GM11168 (cell line): ENCODE data around the gene CNIH2.
"Not testable (repeated sequence)": the region's sequence is repeated elsewhere in the genome, so short reads cannot be mapped to it uniquely, and the experiment has no call there.

Source experiments
- in situ Hi-C: fragments of 300-500 bp; cut with MboI; formaldehyde crosslinking; loops from one replicate; pipeline ENCODE4 v1.12.0; 2022; ENCODE audit warnings: low sequenced_read_pairs; ENCODE audit not compliant: unreplicated experiment

CNIH2 gene

DNA sequence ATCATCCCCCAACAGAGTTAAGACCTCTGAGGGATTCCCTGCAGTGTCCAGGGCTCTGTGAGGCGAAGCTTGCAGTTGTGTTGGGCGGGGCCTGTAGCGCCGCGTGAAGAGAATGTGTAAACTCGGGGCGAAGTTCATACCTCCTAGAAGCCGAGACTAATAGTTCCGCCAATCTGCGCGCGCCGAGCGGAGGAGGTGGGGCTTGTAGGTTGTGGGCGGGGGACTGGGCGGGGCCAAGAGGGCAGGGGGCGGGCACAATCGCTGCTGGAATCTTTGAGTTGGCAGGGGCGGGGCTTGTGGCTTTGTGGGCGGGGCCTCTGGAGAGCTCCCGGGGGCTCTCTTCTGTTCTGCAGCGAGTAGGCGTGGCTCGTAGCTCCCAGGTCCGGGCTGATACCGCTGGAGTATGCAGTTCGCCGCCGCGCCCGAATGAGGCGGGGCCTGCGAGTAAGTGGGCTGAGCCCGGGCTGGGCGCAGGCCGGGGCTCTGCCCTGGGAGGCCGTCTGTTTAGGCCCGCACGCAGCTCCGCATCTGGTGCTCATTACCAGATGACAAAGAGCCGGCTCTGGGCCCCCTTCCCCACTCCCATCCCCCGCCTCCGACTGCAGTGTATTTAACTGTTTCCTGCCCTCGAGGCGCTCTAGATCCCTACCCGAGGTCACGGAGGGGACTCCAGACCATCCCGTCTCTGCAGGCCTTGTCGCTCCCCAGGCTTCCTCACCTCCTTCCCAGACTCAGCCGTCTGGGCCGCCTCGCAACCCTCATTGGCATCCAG lies 34.8 kb downstream of the CNIH2 start:
- in situ Hi-C loops, result no loop called here

DNA sequence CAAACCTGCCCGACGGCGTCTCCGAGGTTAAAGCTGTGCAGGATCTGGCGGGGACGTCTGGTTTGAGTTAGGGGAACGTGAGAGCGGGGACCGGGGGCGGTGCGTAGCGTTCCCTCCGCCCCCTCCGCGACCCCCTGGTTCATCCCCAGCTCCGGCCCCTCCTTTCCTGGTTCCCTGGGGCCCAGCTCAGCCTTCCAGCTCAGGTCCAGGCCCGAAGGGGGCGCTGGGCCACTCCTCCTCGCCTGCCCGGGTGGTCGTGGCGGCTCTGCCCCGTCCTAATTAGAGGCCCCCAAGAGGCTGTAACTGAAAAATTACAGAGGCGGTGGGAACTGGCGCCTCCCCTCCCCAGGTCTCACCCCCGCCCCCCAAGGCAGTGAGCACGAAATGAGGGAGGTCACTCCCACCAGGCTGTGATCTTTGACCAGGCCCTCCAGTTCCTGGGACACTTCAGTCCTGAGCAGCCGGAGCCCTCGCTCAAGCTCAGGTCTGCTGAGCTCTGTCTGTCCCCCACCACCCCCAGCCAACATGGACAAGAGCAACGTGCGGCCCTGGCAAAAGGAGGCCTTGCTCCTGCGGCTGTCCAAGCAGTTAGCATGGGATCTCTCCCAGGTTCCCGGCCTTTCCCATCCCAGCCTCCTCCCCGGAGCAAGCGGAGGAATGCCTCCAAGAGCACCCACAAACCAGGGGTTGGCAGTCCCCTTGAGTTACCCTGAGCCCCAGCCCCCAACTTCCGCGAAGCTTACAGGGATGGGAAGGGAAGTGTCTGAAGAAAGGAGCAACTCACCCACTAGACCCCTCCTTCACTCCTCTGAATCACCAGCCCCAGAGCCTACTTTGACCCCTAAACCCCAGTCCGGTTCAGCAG lies 35.6 kb downstream of the CNIH2 start:
- in situ Hi-C loops, result no loop called here

DNA sequence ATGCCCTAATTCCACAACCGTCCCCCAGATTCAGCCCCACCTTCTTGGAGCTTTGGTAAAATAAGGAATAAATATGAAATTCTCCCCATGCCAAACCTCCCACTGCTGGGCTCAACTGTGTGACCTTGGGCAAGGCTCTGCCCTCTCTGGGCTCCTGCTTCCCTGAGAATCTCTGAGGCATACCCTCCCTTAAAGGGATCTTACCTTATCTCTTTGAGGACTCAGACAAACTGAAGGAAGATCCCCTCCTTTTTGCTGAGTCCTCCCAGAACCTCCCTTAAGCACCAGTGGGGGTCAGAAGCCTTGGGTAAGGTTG lies 36.2 kb downstream of the CNIH2 start:
- in situ Hi-C loops, result no loop called here

DNA sequence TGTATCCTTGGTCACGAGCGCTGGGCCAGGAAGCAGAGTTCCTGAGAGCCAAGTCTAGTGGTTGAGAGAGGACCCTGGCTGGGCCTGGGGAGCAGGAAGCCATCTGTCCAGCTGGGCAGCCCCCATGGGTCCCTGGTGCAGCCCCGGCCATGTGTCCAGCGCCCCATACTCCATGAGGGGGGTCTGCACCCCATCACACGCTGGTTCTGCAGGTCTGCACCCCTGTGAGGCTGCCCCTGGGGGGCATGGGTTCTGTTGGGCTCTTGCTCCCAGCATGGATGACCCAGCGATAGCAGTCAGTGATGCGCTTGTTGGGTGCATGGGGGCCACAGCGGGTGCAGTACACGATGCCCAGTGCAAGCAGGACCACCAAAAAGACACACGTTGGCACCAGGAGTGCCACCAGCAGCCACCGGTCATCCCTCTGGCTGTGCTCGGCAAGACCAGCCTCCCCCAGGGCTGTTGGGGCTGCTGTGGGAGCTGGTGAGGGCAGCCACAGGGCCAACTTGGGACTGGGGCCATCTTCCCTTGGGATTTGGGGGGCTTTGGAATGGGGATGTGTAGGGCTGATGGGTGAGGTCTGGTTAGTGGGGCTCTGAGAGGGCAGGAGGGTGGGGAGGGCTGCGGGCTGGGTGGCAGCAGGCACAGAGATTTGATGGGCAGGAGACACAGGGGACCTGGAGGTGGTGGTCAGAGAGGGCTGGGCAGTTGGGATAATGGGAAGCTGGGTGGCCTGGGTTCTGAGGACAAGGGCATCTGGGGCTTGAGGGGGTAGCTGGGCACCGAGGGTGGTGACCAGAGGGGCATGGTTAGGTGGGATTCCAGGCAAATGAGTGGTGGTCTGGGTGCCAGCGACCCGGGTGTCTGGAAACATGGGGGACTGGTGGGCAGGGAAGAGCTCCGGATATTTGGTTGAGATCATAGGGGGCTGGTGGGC lies 36.9 kb downstream of the CNIH2 start:
- in situ Hi-C loops, result no loop called here

DNA sequence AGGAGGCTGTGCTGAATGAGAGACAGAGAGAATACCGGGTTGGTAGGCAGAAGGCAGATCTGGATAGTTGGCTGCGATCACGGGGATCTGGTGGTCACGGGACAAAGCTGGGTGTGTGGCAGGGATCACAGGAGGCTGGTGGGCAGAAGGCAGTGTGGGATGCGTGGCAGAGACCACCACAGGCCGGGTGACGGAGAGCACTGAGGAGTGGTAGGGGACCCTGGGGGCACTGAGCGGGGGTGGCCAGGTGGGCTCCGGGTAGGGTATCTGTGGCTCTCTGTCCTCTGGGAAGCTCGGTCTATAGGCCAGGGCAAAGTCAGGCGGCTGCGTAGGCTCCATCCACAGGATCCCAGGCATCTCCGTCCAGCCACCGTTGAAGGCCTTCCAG lies 37.5 kb downstream of the CNIH2 start:
- in situ Hi-C loops, result no loop called here

DNA sequence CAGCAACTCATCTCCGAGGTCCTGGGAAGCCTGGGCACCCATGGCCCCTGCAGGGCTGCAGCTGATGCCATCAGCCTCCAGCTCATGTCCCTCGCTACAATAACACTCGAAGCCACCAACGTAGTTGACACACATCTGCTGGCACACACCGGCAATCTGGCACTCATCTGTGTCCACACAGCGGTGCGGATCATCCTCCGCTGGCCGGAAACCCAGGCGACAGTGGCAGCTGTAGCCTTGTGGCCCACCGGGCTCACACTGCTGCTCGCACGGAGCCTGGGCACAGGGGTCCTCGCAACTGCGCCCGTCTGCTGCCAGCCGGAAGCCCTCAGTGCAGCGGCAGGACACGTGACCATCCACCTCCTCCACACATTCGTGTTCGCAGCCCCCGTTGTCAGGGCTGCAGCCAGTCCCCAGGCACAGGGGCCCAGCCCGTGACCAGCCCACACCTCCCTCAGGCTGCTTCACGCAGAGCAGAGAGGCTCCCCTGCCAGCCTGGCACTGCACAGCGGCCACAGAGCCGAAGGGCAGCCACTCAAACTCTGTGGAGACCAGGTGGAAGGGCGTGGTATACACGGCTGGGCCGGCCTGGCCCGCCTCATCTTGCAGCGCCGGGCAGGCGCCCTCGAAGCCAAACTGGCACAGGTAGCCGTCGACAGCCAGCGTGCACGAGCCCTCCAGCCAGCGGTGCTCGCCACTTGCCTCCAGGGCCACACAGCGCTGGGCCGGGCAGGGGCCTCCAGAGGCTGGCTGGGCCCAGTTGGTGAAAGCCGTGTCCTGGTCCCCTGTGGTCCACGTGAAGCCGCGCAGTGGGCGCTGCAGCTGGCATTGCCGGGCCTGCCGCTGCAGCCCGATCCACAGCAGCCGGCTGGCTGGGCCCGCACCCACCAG lies 38.2 kb downstream of the CNIH2 start:
- in situ Hi-C loops, result no loop called here

DNA sequence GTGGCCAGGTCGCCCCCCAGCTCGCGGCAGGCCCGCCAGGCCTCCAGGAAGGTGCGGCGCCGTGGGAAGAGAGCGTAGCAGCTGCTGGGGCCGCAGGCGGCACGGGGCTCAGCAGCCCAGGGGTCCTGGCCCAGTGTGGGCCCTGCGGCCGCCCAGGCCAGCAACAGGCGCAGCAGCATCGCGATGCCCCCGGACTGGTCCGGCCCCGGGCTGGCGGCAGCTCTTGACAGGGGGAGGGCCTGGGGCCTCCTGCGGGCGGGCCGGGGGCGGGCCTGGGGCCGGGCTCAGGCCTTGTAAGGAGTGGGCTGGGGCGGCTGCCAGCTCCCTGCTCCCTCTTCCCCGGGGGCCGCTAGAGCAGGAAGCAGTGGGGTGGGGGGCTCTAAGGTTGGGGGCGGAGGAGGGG lies 38.9 kb downstream of the CNIH2 start, which contains the start of gene CD248:
CD248 (minus strand) TSS at position 196 of the 403 bp plus-strand sequence; CDS start at position 179, 17 bp downstream.
- in situ Hi-C loops, result no loop called here

DNA sequence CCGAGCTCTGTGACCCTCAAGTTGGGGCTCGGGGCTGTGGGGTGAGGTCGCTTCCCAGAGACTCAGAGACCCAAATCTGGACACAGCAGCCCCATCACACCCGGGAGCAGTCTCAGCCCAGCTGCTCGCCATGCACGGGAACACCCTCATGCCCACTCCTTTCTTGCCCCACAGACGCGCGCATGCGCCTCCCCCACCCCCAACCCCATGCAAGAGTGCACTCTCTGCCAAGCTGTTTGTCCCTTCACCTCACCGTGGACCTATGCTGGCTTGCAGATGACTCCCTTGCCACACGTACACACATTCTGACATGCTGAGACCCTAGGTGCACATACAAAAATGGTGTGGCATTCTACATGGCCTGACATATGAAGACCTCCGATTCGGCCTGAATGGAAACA lies 39.3 kb downstream of the CNIH2 start:
- in situ Hi-C loops, result no loop called here

DNA sequence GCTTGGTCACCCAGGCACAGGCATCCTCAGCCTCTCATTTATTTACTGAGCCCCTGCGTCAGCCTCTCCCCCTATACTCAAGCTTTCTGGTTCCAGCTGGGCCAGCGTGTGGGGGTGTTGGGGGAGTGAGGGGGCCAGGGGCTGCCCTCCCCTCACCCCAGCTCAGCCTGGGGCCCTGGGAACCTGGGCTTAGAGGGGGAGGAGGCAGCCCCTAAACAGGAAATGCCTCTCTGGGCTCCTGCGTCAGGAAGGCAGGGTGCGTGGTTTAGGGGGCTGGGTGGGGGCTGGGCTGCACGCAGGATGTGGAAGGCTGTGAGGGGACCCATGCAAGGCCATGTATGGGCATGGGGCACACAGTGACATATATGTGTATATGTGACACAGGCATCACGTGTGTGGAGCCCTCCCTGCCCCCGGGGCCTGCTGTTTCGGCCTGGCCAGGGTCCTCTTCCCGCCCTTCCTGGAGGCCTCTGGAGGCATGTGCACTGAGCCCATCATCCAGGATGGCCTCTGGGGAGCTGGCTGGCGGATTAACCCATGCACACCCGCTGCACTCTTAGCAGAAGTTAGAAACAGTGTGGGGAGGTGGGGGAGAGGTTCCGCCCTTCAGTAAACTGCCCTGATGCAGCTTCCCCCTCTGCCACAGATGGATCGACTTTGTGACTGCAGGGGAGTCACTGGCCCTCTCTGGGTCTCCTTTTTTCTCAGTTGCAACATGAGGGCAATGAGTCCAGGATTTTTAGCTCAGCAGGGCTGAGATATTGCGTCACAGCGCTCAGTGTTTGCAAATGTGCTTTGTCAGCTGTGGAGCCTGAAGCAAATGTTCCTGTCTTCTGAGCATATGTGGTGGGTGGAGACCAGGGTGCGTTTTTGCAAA lies 40.0 kb downstream of the CNIH2 start:
- in situ Hi-C loops, result no loop called here

DNA sequence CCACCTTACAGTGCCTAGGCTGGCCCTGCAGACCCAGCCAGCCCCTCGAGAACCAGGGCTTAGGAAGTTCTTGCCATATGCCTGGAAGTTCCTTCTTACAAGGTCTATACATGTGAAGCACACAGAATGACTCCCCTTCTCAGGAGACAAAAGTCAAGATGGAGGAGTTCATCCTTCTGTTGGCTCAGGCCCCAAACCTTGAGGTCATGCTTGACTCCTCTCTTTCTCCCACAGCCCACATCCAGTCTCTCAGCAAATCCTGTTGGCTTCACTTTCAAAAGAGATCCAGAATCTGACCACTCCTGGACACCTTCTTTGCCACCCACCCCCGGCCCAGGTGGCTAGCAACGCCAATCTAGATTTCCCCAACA lies 40.6 kb downstream of the CNIH2 start:
- in situ Hi-C loops, result no loop called here

DNA sequence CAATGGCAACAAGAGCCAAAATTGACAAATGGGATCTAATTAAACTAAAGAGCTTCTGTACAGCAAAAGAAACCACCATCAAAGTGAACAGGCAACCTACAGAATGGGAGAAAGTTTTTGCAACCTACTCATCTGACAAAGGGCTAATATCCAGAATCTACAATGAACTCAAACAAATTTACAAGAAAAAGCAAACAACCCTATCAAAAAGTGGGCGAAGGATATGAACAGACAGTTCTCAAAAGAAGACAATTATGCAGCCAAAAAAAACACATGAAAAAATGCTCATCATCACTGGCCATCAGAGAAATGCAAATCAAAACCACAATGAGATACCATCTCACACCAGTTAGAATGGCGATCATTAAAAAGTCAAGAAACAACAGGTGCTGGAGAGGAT lies 42.3 kb downstream of the CNIH2 start:
- in situ Hi-C loops, result not testable (repeated sequence)

DNA sequence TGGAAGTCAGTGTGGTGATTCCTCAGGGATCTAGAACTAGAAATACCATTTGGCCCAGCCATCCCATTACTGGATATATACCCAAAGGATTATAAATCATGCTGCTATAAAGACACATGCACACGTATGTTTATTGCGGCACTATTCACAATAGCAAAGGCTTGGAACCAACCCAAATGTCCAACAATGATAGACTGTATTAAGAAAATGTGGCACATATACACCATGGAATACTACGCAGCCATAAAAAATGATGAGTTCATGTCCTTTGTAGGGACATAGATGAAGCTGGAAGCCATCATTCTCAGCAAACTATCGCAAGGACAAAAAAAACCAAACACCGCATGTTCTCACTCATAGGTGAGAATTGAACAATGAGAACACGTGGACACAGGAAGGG lies 42.8 kb downstream of the CNIH2 start:
- in situ Hi-C loops, result not testable (repeated sequence)

DNA sequence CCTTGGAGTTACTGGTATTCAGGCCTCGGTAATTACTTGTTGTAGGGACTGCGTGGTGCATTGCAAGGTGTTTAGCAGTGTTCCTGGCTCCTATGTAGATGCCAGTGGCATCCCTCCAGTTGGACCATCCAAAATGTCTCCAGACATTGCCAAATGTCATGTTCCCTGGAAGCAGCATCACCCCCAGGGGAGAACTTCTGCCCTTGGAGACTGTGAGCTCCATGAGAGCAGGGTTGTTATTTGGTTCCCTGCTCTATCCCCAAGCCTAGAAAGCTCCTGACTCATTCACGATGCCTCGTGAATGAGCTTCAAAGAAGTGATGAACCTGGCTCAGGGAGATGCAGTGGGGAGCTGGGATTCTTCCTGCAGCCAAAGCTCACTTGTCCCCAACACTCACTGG lies 43.6 kb downstream of the CNIH2 start:
- in situ Hi-C loops, result no loop called here

DNA sequence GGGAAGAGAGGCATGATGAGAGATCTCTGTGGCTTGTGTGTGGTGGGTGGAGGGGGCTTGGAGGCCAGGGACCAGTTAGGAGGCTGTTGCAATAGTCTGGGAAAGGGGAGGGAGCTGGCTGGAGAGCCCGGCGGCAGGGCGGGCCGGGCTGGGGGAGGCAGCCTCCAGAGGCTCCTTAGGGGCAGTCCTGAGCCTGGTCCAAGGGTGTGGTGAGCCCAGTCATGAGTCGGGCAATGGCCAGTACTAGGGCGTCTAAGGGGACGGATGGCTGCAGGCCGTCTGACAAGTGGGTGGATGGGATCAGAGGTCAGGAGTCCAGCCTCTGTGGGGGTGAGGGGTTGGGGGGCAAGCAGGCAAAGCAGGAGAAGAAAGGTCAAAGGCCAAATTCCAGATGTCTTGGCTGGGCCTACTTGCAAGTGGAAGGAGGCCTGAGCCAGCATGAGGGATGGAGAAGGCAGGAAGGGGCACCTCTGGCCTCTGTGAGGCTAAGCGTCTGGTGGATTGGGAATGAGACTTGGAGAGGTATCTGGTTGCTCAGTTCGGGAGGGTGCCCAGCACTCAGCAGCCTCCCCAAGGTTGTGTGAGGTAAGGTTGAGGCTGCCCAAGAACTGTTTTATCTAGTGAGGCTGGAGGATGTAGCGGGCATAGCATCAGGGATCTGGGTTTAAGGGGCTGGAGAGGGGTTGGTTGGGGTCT lies 44.9 kb downstream of the CNIH2 start:
- in situ Hi-C loops, result no loop called here

DNA sequence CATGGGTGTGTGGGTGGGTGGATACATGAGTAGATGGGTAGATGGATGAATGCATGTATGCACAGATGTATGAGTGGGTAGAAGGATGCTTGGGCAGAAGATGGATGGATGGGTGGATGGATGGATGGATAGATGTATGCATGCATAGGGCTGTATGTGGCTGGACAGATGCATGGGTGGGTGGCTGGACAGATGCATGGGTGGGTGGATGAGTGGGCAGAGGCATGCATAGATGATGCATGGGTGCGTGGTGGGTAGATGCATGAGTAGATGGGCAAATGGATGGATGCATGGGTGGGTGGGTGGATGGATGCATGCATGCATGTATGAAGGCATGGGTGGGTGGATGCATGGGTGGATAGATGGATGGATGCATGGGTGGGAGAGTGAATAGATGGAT lies 45.7 kb downstream of the CNIH2 start:
- in situ Hi-C loops, result no loop called here

DNA sequence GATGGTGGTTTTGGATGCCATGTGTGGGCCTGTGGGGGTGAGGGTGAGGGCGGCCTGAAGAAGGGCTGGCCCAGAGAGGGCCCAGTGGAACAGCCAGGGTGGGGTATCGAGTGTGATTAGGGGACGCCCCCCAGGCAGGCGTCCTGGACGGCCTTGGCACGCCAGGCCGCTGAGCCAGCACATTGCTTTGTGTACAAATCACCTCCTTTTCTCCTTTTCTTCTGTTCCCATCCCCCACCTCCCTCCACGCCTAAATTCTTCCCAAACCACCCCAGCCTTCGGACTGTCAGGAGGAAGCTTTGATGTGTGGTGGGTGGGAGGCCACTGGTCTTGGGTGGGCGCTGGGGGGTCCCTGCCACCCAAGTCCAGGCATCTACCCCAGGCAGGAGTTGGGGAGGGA lies 46.7 kb downstream of the CNIH2 start:
- in situ Hi-C loops, result no loop called here

DNA sequence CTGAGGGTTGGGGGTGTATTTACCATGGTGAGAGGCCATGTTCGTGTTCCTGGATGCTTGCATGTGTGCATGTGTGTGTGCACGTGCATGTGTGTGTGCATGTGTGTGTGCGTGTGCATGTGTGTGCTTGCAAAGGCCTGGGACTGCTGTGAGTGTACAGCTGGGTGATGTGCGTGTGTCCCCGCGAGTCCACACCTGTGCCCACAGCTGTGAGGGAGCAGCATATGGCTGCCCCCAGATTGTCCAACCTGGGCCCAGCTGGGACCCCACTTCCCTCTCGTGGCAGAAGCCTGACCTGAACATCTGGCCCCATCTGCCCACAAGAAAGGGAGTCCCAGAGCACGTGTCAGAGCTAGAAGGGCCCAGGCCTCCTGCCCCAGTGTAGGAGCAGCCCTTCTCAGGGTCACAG lies 47.3 kb downstream of the CNIH2 start:
- in situ Hi-C loops, result no loop called here
